Upper lobe of left lung (tissue), 4 donors: ENCODE measurements around the gene IFNL4.

Experiments
- CTCF ChIP-seq, 6 experiments: fragments of 450-650 bp in 4 of 6; fragments of 200-600 bp in 2 of 6; sonication (generic) in 2 of 6; IDR thresholded peaks; one replicate each; pipeline ENCODE4 v1.5.1; 2016 to 2019; ENCODE audit warnings: antibody characterized with exemption in 6 of 6
- EP300 ChIP-seq, 4 donors: sonication (generic); formaldehyde crosslinking; IDR thresholded peaks; one replicate each; pipeline ENCODE4 v1.5.1; 2017; ENCODE audit warnings: antibody characterized with exemption in 4 of 4, control low read depth in 2 of 4
- POLR2A ChIP-seq, 4 donors: fragments of 450-650 bp; IDR thresholded peaks; one replicate each; pipeline ENCODE4 v1.5.1; 2016 to 2017; ENCODE audit warnings: antibody characterized with exemption in 4 of 4, mild to moderate bottlenecking in 2 of 4

GRCh38 chr19:39257227-39257626 lies 8.6 kb upstream of the IFNL4 start:
- TF ChIP-seq CTCF (IDR thresholded peaks at IDR 0.05) (no peak), POLR2A (IDR thresholded peaks at IDR 0.05) (no peak), EP300 (IDR thresholded peaks at IDR 0.05) (no peak)
